ENCODE data around the gene QSOX2. TPM values are rescaled to one million over a fixed set of nuclear protein-coding genes. Genes with fewer than 3 reads are reported as not detected.

Gene QSOX2
- total RNA-seq, 1 experiment from 2014 or later = 34.6 TPM

DNA sequence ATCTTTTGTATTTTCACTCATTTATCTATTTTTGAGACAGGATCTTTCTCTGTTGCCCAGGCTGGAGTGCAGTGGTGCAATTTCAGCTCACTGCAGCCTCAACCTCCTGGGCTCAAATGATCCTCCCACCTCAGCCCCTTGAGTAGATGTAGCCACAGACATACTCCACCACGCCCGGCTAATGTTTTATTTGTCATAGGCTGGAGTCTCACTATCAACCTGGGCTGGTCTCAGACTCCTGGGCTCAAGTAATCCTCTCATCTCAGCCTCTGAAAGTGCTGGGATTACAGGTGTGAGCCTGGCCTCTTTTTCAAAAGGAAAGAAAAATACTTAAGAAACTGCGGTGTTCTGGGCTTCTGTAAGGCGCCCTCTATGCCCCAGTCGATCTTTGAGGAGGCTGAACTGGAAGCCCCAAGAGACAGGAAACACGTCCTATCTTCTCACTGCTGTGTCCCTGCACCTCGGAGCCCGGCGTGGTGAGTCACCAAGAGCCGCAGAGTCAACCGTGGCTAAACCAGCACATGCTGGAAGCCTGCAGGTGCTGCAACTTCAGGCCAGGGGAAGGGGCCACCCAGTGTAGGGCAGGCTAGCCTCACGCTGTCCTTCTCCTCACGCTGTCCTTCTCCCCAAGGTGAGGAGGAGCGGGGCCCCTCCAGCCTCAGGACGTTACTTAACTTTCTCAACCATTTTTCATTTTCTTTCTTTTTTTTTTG, 25.4 kb downstream of the QSOX2 start:
- no peak overlapping the region for H3K4me3 ChIP-seq
- CTCF ChIA-PET = interaction anchor here (0.6 kb wide), 1 partner anchor 87 kb away, joined by 7 read pairs; no protein-coding TSS in a partner anchor

DNA sequence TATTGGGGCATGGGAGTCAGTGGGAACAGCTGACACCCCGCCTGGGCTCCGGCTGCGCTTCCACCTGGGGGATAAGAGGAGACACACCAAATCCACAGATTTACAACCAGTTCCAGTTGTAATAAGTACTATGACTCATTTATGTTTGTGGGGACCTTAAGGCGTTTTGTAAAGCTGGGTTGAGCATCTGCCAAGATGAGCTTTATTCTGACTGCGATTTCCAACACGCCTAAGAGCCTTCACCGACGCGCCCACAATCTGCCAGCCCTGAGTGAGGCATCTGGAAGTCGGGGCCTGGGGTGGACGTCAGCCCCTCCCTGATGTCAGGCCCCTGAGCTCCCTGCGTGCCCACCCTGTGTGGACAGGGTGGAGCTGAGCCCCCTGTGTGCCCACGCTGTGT, 26.3 kb downstream of the QSOX2 start:
- H3K4me2 ChIP-seq = no peak overlapping the region
- peaks cover 13% of the 10 kb centered on the region for H3F3A ChIP-seq (ENCODE audit: insufficient read depth, low read depth)
- 0 out of 2 replicates have a peak, but pooled peaks cover 4% of the 10 kb centered on the region for H3K79me2 ChIP-seq (ENCODE audit: low read depth)
- no TSS peak for BruUV-seq (replicated peaks)
- H3K36me3 ChIP-seq (ENCODE audit: low read depth) = peaks cover 11% of the 10 kb centered on the region
- no peaks in the 10 kb centered on the region for H3K27me3 ChIP-seq (ENCODE audit: insufficient read depth, low read depth)
- no peak overlapping the region for H3K27ac ChIP-seq
- no peaks in the 10 kb centered on the region for H3K9me2 ChIP-seq (ENCODE audit: insufficient read depth)
- intact Hi-C loops (cut with micrococcal nuclease; ENCODE audit: unreplicated experiment) = no loop called here
- no peaks in the 10 kb centered on the region for H3K9me3 ChIP-seq (ENCODE audit: insufficient read depth, low read depth)
- no peak for DNase-seq
- ChIA-PET CTCF (interaction anchor here (0.6 kb wide), 1 partner anchor 86 kb away, joined by 7 read pairs; no protein-coding TSS in a partner anchor), POLR2A (ENCODE audit: unreplicated experiment) (interaction anchor here (0.5 to 0.7 kb wide), 2 partner anchors 148 to 207 kb away, joined by 3 to 10 read pairs; no protein-coding TSS in a partner anchor)
- no peak overlapping the region for H3K4me3 ChIP-seq
- H4K20me1 ChIP-seq (ENCODE audit: insufficient read depth) = peaks cover 25% of the 10 kb centered on the region
- peaks cover 14% of the 10 kb centered on the region for H3K4me1 ChIP-seq (replicated peaks; ENCODE audit: insufficient read depth)
- no peak overlapping the region for H2AFZ ChIP-seq
- TF ChIP-seq EZH2 (IDR thresholded peaks at IDR 0.05; ENCODE audit: low read depth) = no peak
- TF ChIP-seq, protein P1, sequence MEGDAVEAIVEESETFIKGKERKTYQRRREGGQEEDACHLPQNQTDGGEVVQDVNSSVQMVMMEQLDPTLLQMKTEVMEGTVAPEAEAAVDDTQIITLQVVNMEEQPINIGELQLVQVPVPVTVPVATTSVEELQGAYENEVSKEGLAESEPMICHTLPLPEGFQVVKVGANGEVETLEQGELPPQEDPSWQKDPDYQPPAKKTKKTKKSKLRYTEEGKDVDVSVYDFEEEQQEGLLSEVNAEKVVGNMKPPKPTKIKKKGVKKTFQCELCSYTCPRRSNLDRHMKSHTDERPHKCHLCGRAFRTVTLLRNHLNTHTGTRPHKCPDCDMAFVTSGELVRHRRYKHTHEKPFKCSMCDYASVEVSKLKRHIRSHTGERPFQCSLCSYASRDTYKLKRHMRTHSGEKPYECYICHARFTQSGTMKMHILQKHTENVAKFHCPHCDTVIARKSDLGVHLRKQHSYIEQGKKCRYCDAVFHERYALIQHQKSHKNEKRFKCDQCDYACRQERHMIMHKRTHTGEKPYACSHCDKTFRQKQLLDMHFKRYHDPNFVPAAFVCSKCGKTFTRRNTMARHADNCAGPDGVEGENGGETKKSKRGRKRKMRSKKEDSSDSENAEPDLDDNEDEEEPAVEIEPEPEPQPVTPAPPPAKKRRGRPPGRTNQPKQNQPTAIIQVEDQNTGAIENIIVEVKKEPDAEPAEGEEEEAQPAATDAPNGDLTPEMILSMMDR (conservative IDR thresholded peaks at IDR 0.05) = no peak

More for the DNA sequence above, 25.4 kb downstream of the QSOX2 start:
- Histone ChIP-seq H3K27ac (peak overlapping the region; percentile 40), H3K4me2 (peak overlapping the region; percentile 40), H3K9me3 (ENCODE audit: insufficient read depth, low read depth) (no peaks in the 10 kb centered on the region), H2AFZ (no peak overlapping the region), H3K79me2 (ENCODE audit: low read depth) (peaks cover 8% of the 10 kb centered on the region; the same call in 1 of the 2 replicates), H3K9me2 (ENCODE audit: insufficient read depth) (no peaks in the 10 kb centered on the region), H4K20me1 (ENCODE audit: insufficient read depth) (peaks cover 34% of the 10 kb centered on the region), H3K36me3 (ENCODE audit: low read depth) (peaks cover 9% of the 10 kb centered on the region; the same call in 1 of the 2 replicates), H3K4me1 (replicated peaks; ENCODE audit: insufficient read depth) (peaks cover 14% of the 10 kb centered on the region), H3K27me3 (ENCODE audit: insufficient read depth, low read depth) (no peaks in the 10 kb centered on the region), H3F3A (ENCODE audit: insufficient read depth, low read depth) (peaks cover 13% of the 10 kb centered on the region)
- no peak for TF ChIP-seq EZH2 (IDR thresholded peaks at IDR 0.05; ENCODE audit: low read depth)
- TF ChIP-seq, protein P1 (conservative IDR thresholded peaks at IDR 0.05) = no peak
- intact Hi-C loops (cut with micrococcal nuclease; ENCODE audit: unreplicated experiment) = no loop called here
- no TSS peak for BruUV-seq (replicated peaks)
- peak; percentile 63 to 80 for DNase-seq
- POLR2A ChIA-PET (ENCODE audit: unreplicated experiment) = interaction anchor here (0.7 kb wide), 1 partner anchor 206 kb away, joined by 10 read pairs; no protein-coding TSS in a partner anchor

DNA sequence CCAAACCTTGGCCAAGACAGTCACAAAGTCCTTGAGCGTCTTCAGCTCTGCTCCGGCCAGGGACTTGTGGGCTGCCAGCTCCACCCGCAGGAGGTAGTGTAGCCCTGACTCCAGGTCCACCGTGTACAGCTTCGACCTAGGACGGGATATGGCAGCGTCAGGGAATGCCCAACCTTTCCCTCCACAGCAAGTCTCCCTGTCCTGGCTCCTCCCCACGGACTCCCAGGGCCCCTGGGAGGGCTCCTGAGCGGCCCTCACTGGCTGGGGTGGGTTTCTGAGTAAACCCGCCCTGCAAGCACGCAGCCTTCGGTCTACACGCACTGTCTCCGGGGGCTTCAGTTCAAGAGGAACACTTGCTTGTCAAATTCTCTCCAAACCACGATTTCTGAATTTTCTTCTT, 26.9 kb downstream of the QSOX2 start:
- ChIA-PET POLR2A (ENCODE audit: unreplicated experiment) (no interaction called here), CTCF (no interaction called here)
- no peak overlapping the region for H3K4me2 ChIP-seq
- peaks cover 16% of the 10 kb centered on the region for H3K36me3 ChIP-seq (ENCODE audit: low read depth)
- H3K4me1 ChIP-seq (replicated peaks; ENCODE audit: insufficient read depth) = peaks cover 14% of the 10 kb centered on the region
- no peaks in the 10 kb centered on the region for H3K9me2 ChIP-seq (ENCODE audit: insufficient read depth)
- TF ChIP-seq, protein P1 (conservative IDR thresholded peaks at IDR 0.05) = no peak
- TF ChIP-seq EZH2 (IDR thresholded peaks at IDR 0.05; ENCODE audit: low read depth) = no peak
- no peak overlapping the region for H2AFZ ChIP-seq
- no peak for DNase-seq
- H3K27me3 ChIP-seq (ENCODE audit: insufficient read depth, low read depth) = no peaks in the 10 kb centered on the region
- H3K9me3 ChIP-seq (ENCODE audit: insufficient read depth, low read depth) = no peaks in the 10 kb centered on the region
- intact Hi-C loops (cut with micrococcal nuclease; ENCODE audit: unreplicated experiment) = no loop called here
- H3K79me2 ChIP-seq (ENCODE audit: low read depth) = 0 out of 2 replicates have a peak, but pooled peaks cover 3% of the 10 kb centered on the region
- peaks cover 26% of the 10 kb centered on the region for H4K20me1 ChIP-seq (ENCODE audit: insufficient read depth)
- H3F3A ChIP-seq (ENCODE audit: insufficient read depth, low read depth) = peaks cover 13% of the 10 kb centered on the region
- H3K4me3 ChIP-seq = no peak overlapping the region
- H3K27ac ChIP-seq = no peak overlapping the region
- BruUV-seq (replicated peaks) = no TSS peak
